GM23248 (cell line): ENCODE data around the gene THSD4. TPM values are rescaled to one million over a fixed set of nuclear protein-coding genes. Genes with fewer than 3 reads are reported as not detected.

Source experiments
- DNase-seq: peaks from one replicate; pipeline ENCODE4 v3.0.0-alpha.2; 2015
- H2AFZ ChIP-seq: fragments of 200-600 bp; sonication (generic); 2 replicates; pipeline ENCODE4 v1.6.1; 2016; ENCODE audit warnings: antibody characterized with exemption
- H3F3A ChIP-seq: fragments of 200-600 bp; sonication (generic); 2 replicates; pipeline ENCODE4 v1.6.1; 2016; ENCODE audit warnings: mild to moderate bottlenecking, antibody characterized with exemption, mixed run types; ENCODE audit not compliant: insufficient read depth
- H3K27ac ChIP-seq: fragments of 200-600 bp; sonication (generic); 2 replicates; pipeline ENCODE4 v1.5.1; 2016; ENCODE audit warnings: mild to moderate bottlenecking
- H3K27me3 ChIP-seq: fragments of 200-600 bp; sonication (generic); replicated peaks from 2 replicates; pipeline ENCODE4 v1.6.1; 2016; ENCODE audit warnings: mild to moderate bottlenecking; ENCODE audit not compliant: insufficient read depth
- H3K36me3 ChIP-seq: fragments of 200-600 bp; sonication (generic); 2 replicates; pipeline ENCODE4 v1.6.1; 2016; ENCODE audit warnings: low read depth, mild to moderate bottlenecking
- H3K4me1 ChIP-seq: fragments of 200-600 bp; sonication (generic); 2 replicates; pipeline ENCODE4 v1.6.1; 2016; ENCODE audit warnings: mild to moderate bottlenecking; ENCODE audit not compliant: insufficient read depth
- H3K4me2 ChIP-seq: fragments of 200-600 bp; sonication (generic); one replicate; pipeline ENCODE4 v1.6.1; 2016; ENCODE audit warnings: mild to moderate bottlenecking; ENCODE audit not compliant: unreplicated experiment
- H3K4me3 ChIP-seq: fragments of 200-600 bp; sonication (generic); 2 replicates; pipeline ENCODE4 v1.5.1; 2016; ENCODE audit warnings: mild to moderate bottlenecking
- H3K79me2 ChIP-seq: fragments of 200-600 bp; sonication (generic); 2 replicates; pipeline ENCODE4 v1.6.1; 2016; ENCODE audit warnings: mild to moderate bottlenecking; ENCODE audit not compliant: insufficient read depth
- H3K9ac ChIP-seq: fragments of 200-600 bp; sonication (generic); 2 replicates; pipeline ENCODE4 v1.6.1; 2016; ENCODE audit warnings: mild to moderate bottlenecking
- H3K9me2 ChIP-seq: fragments of 200-600 bp; sonication (generic); 2 replicates; pipeline ENCODE4 v1.6.1; 2016; ENCODE audit warnings: mixed run types, mild to moderate bottlenecking, moderate library complexity; ENCODE audit not compliant: insufficient read depth
- H3K9me3 ChIP-seq: fragments of 200-600 bp; sonication (generic); one replicate; pipeline ENCODE4 v1.6.1; 2017; ENCODE audit warnings: low read depth
- H4K20me1 ChIP-seq: fragments of 200-600 bp; sonication (generic); 2 replicates; pipeline ENCODE4 v1.6.0; 2016; ENCODE audit not compliant: insufficient read depth
- EZH2 ChIP-seq: fragments of 200-600 bp; sonication (generic); IDR thresholded peaks from 2 replicates; pipeline ENCODE4 v1.6.1; 2018; ENCODE audit warnings: antibody characterized with exemption, mild to moderate bottlenecking; ENCODE audit not compliant: insufficient read depth, poor library complexity, severe bottlenecking
- EZH2phosphoT487 ChIP-seq: fragments of 200-600 bp; sonication (generic); IDR thresholded peaks from 2 replicates; pipeline ENCODE4 v1.6.1; 2018; ENCODE audit warnings: antibody characterized with exemption, moderate library complexity, mild to moderate bottlenecking, low read depth; ENCODE audit not compliant: insufficient read depth
- WGBS, 2 experiments: methylation state at CpG; one replicate each; pipeline ENCODE4 v1.1.6; 2015 to 2017; ENCODE audit warnings: low lambda C conversion rate in 2 of 2, low coverage in 1 of 2; ENCODE audit errors: missing lambda C conversion rate in 2 of 2; 5-methylcytosine and 5-hydroxymethylcytosine counted together
- in situ Hi-C: fragments of 300-500 bp; cut with MboI; formaldehyde crosslinking; loops from 2 replicates; pipeline ENCODE4 v1.15.0; 2020
- polyA plus RNA-seq: library from polyadenylated mRNA; unstranded; fragments of >200 nt; fragmentation: Nextera tagmentation; extraction: Ambion mirVana; gene quantifications from 2 replicates; pipeline ENCODE4 v1.2.1, GENCODE V29; 2016
- total RNA-seq: library from RNA; depleted of rRNA; stranded (reverse); fragments of >200 nt; shearing (Covaris generic); gene quantifications from 2 replicates; pipeline ENCODE4 v1.2.3, GENCODE V29; 2014

Gene THSD4
- total and polyA plus RNA-seq, 2 experiments from 2014 or later: 14.2 to 58.9 TPM

DNA sequence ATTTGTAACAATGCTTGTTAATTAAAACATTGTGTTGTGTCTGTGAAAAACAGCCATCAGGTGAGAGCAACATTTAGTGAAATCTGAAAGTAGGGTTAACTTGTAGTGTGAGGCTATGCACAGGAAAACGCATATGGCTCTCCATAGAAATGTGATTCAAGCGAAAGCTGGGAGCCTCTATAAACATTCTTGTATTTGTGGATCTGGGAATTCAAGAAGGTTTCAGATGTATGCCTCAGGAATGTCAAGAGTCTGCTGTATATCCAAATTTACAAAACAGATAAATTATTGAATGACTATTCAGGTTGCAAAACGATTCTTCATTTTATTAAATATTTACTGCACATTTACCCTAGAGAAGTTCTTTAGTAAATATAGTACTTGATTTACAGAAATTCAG is 166.0 kb downstream of the THSD4 start:
- in situ Hi-C loops: no loop called here
- peaks cover 40% of the 10 kb centered on the region for H3K4me1 ChIP-seq
- no peaks in the 10 kb centered on the region for H3K9me2 ChIP-seq
- 0 out of 2 replicates have a peak overlapping the region, but pooled peaks have one; percentile 23 for H3K27ac ChIP-seq
- H3K4me3 ChIP-seq: no peak overlapping the region
- H3K4me2 ChIP-seq: peak overlapping the region; percentile 56
- H3K9me3 ChIP-seq: no peaks in the 10 kb centered on the region
- H3K9ac ChIP-seq: no peak overlapping the region
- no peaks in the 10 kb centered on the region for H3K27me3 ChIP-seq
- peaks cover 52% of the 10 kb centered on the region for H3F3A ChIP-seq
- no peak overlapping the region for H2AFZ ChIP-seq
- 0 out of 2 replicates have a peak, but pooled peaks cover 4% of the 10 kb centered on the region for H3K79me2 ChIP-seq
- no peaks in the 10 kb centered on the region for H4K20me1 ChIP-seq
- TF ChIP-seq EZH2 (no peak), EZH2phosphoT487 (no peak)
- DNase-seq: no peak
- H3K36me3 ChIP-seq: no peaks in the 10 kb centered on the region
- 59 to 64% methylated on average over 3 of the region's 3 CpGs for WGBS, 2 experiments

DNA sequence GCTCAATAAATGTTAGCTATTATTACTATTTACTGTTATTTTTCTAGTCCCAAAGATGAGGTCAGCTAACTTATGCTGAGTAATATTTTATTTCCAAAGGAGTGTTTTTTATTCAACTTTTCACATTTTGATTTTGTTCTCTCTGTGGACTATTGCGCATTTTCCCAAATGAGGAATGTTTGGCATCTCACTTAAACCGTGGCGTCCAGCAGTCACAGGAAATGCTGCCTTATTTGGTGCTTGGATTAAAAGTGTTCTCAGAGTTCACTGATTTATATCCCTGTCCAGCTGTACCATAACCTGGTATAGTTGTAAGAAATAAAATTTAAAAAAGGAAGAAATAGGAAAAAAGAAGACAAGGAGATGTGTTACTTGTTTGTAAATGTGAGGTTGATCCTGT is 166.8 kb downstream of the THSD4 start:
- Histone ChIP-seq H3K4me1 (peaks cover 40% of the 10 kb centered on the region), H3K4me2 (peak overlapping the region; percentile 56), H2AFZ (no peak overlapping the region), H3K27ac (peak overlapping the region; percentile 23; the same call in 1 of the 2 replicates), H3K79me2 (no peaks in the 10 kb centered on the region), H4K20me1 (no peaks in the 10 kb centered on the region), H3K36me3 (no peaks in the 10 kb centered on the region), H3K9ac (0 out of 2 replicates have a peak overlapping the region, but pooled peaks have one; percentile 9), H3K9me2 (no peaks in the 10 kb centered on the region), H3K9me3 (no peaks in the 10 kb centered on the region), H3K4me3 (no peak overlapping the region), H3F3A (peaks cover 52% of the 10 kb centered on the region), H3K27me3 (no peaks in the 10 kb centered on the region)
- DNase-seq: peak; percentile 65
- in situ Hi-C loops: no loop called here
- WGBS, 2 experiments: 9 to 12% methylated on average over 3 of the region's 3 CpGs
- no peak for TF ChIP-seq EZH2
- TF ChIP-seq EZH2phosphoT487: no peak

DNA sequence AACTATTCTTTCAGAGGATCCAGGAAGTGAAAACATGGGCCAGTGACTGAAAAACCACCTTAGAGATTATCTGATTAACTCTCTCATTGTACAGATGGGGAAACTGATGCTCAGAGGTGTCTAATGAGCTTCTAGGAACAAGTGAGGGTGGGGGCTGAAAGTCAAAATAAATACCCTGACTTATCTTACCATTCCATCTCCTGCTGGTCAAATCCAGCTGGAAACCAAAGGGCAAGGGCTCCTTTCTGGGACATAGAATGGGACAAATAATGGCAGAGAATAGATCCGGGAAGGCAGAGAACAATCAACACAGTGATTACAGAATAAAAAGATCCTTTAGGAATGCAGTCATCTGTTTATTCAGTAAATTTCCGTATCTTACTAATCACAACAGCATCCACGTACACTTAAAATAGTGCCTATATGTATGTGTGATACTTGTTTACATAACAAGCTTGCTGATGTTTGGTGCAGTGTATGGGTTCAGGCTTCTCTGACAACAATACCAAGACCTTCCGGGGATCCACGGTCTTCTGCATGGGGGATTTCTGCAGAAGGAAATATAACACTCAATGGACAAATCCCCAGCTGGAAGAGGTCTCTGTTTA is 173.2 kb downstream of the THSD4 start:
- H3F3A ChIP-seq: no peaks in the 10 kb centered on the region
- in situ Hi-C loops: no loop called here
- 81 to 85% methylated on average over 5 of the region's 5 CpGs for WGBS, 2 experiments
- H4K20me1 ChIP-seq: no peaks in the 10 kb centered on the region
- no peak overlapping the region for H3K27ac ChIP-seq
- peaks cover 6% of the 10 kb centered on the region; the same call in 1 of the 2 replicates for H3K4me1 ChIP-seq
- TF ChIP-seq EZH2phosphoT487 (no peak), EZH2 (no peak)
- no peak overlapping the region for H3K4me2 ChIP-seq
- no peaks in the 10 kb centered on the region for H3K9me3 ChIP-seq
- peaks cover 3% of the 10 kb centered on the region; the same call in 1 of the 2 replicates for H3K36me3 ChIP-seq
- no peak for DNase-seq
- no peaks in the 10 kb centered on the region for H3K79me2 ChIP-seq
- H2AFZ ChIP-seq: no peak overlapping the region
- no peak overlapping the region for H3K9ac ChIP-seq
- no peaks in the 10 kb centered on the region for H3K9me2 ChIP-seq
- H3K27me3 ChIP-seq: no peaks in the 10 kb centered on the region
- H3K4me3 ChIP-seq: no peak overlapping the region

DNA sequence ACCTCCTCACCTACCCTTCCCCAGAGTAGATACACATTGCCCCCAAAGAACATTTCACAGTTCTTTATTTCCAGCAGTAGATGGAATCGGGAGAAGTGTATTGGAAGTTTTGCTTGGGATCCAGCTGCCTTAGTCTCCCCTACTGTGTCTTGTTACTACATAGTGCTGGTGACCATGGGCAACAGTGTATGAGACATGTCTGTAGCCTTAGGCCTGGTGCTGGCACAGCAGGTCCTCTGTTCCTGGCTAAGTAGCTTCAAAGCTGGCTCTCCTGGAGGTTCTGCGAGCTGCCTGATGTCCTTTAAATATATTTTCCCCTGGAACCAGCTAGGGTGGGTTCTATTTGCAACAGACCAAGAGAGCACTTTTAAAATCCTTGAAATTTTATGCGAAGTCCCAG is 174.7 kb downstream of the THSD4 start:
- WGBS, 2 experiments: 78 to 90% methylated on average over 3 of the region's 3 CpGs
- no peak overlapping the region for H3K4me2 ChIP-seq
- H3K27ac ChIP-seq: no peak overlapping the region
- H2AFZ ChIP-seq: no peak overlapping the region
- no peaks in the 10 kb centered on the region for H3K9me3 ChIP-seq
- no peak for TF ChIP-seq EZH2phosphoT487
- no peak for TF ChIP-seq EZH2
- in situ Hi-C loops: no loop called here
- no peak overlapping the region for H3K9ac ChIP-seq
- peaks cover 14% of the 10 kb centered on the region for H3F3A ChIP-seq
- H3K4me1 ChIP-seq: peaks cover 21% of the 10 kb centered on the region
- no peaks in the 10 kb centered on the region for H3K27me3 ChIP-seq
- peak; percentile 22 for DNase-seq
- no peak overlapping the region for H3K4me3 ChIP-seq
- no peaks in the 10 kb centered on the region for H3K79me2 ChIP-seq
- H3K9me2 ChIP-seq: no peaks in the 10 kb centered on the region
- no peaks in the 10 kb centered on the region for H4K20me1 ChIP-seq
- peaks cover 3% of the 10 kb centered on the region; the same call in 1 of the 2 replicates for H3K36me3 ChIP-seq
